DMS79 treated with DMSO at 0.1 percent for 48 hours (cell line): ENCODE measurements around the gene NACC2.
A peak's percentile ranks its signal among the peaks of the same experiment; 100 is the strongest.

ENCODE experiments used
- DNase-seq: peaks from one replicate; lab custom pipeline; 2025; lab: John Stamatoyannopoulos, UW

The NACC2 gene

DNA sequence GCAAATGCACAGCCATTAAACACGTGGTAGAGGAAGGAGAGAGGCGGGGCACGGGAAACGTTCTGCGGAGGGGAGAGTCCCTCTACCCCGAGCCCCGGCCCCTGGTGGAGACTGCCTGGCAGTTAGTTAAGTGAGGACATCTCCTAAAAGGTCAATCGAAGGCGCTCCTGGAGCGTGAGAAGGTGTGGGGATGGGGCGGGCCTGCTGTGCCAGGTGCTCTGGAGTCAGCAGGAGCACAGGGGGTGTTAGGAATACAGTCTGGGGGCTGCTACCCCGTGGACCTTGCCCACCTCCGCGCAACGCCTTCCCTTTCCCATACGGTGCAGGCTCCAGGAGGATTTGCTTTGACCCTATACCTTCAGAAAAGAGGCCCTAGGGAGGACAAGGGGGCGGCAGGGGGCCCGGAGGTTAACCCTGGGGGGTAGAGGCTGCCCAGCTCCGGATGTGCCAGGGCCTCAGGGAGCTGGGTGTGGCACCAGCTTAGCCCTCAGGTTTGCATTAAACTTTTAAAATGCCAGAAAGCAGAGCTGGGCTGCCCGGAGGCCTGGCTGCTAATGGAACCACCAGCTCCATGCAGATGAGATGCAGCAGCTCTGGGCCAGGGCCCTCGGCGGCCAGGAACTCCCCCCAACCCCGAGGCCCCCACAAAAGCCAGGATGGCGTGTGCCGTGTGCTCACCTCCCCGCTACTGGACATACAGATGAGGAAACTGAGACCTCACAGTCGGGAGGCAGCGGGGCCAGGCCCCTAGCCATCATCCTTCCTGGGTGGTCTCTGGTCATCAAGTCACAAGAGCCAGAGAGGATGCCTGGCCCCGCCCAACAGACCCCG is 39.2 kb downstream of the NACC2 start:
- DNase-seq, result no peak

DNA sequence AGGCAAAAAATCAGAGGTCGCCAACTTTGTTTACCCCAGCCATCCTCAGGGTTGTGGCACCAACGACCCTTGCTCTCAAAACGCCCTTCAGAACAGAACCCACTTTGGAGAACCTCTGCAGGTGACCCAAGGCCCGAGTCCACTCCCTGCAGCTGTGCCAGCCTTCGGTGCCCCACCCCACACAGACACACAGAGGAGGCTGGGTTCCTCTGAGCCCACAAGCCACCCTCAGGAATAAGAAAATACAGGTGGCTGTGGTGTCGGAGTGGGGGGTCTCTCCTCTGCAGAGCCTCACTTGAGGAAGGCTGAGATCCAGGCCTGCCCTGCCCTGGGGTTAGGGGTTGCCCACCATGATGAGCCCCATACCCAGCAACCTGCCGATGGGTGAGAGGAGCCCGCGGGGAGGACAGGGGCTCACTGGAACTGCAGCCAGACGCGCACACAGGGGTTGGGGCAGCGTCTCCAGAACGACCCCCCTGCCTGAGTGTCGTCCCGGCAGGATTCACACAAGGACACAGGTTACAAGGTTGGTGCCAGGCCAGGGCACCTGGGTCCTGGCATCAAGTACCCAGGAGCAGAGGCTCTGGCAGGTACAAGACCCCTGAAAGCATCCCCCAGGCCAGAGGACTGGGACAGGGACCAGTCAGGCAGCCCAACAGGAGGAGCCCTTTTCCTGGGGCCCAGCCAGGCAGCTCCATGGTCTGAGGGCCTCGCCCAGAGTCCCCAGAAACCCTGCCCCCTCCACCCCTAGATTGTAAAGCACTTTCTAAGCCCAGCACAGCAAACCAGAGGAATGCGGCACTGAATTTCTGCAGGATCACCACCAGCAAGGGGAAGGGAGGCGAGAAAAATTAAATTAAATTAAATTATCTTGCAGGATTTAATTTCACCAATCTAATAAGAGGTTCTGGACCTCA is 40.0 kb downstream of the NACC2 start:
- DNase-seq, result no peak

DNA sequence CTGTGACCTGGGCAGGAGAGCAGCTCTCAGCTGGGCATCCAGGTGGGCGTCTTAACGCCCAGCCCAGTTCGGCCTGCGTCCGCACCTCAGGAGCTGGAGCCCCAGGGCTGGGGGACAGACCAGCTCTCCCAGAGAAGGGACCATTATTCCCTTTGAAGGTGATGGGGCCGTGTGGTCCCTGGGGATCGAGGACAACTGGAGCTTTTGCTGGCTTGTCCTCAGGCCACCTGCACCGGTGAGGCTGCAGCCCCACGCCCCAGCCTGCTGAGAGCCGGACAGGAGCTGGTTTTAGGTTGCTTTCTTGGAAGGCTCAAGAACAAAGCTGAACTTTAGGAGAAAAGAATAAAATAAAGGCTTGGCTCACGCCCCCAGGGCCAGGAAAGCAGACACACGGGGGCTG is 40.9 kb downstream of the NACC2 start:
- DNase-seq, result no peak

DNA sequence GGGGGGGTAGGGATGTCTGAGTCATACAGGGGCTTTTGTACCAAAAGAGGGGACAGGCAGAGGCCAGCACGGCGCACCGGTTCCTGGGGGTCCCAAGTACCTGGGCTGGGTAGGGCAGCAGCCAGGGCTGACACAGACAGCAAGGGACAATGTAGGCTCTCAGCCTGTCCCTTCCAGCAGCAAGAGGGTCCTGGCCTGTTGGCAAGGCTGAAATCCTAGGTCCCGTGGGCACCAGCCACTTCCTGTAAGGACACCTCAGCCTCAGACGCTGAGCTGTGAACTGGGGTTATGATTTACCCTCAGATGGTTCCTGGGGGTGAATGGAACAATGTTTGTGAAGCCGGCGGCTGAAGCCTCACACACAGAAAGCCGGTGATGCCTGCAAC is 41.3 kb downstream of the NACC2 start:
- DNase-seq, result no peak

DNA sequence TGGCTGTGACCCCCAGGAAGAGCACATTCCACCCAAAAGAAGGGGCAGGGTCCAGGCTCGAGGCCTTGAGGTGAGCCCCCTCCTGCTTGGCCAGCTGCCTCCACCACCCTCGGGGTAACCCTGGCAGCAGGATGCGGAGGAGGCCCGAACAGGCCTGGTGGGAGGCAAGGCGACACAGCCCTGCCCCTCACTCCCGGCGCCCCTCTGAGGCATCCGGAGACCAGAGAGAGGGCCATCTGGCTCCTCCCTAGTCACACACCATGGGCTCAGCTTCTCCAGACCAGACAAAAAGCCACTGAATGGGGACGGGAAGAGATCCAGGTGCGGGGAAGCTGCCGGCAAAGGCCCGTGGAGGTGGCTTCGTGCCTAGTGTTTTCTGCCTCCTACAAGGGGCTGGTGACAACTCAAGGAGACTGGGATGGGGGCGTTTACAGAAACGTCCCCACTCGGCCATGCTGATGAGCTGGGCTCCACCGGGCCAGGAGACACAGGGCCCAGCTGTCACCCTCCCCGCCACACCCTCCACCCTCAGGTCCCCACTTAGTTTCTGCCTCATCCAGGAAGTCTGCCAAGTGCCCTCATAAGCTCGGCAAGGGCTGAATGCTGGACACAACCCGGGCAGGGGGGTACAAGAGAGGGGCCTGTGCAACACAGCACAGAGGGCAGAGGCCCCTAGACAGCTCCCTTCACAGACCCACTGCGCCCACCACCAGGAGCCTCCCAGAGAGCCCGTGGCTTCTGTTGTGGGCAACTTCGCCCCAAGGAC is 41.9 kb downstream of the NACC2 start:
- DNase-seq, result no peak

DNA sequence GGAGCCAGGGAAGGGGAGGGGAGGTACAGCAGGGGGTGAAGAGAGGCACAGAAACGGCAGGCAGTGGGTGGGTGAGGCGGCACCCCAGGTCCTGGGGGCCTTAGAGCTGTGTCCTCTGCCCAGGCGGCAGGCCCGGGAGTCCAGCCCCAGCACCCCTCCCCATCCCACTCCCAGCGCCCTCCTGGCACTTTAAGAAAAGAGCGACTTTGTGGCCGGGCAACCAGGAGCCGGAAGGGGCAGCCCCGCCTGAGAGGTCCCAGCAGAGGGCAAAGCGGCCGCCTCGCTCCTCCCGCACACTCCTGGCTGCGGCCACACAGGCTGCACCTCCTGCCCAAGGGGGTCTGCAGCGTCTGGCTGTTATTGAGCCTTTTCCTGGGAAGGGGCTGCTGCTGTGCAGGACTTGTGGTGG is 42.6 kb downstream of the NACC2 start:
- DNase-seq, result peak; percentile 7

DNA sequence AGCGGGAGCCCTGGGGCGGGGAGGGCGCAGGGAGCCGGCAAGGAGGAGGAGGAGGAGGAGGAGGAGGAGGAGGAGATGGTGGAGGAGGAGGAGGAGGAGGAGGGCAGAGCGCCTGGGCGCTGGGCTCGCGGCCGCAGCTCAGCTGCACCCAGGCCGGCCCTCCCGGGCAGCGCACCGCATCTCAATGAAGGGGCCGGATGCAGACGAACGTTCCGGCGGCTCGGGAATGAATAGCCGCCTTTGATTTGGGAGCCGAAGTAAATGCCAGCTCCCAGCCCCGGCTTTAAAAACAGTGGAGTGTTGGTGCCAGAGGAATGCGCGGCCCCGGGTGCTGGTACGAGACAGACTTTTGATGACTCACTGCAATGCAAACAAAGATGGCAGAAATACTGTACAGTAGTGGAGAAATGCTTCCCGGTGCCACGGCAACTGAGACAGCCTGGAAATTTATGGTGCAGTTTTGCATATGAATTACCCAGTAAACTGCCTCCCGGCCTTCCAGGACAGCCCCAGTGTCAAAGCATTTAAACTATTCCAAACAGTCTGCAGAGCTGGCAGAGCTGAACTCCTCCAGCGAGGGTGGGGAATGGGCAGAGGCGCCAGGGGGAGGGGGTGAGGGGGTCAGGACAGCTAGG is 43.1 kb downstream of the NACC2 start:
- DNase-seq, result peak; percentile 90

DNA sequence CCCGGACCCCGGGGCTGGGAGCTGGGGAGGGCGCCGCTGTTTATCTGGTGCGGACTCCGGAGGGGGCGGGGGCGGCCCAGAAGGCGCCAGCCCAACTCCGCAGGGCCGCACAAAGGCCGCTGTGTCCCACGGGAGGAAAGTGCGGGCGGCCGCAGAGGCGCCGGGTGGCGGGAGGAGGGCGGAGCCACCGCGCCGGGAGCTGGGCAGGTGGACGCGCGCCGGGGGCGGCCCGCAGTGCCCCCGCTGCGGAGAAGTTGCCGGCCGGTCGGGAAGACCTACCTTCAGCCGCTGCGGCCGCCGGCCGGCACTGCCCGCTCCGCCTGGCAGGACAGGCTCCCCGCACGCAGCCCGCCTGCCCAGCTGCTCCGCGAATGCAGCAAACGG is 43.6 kb downstream of the NACC2 start:
- DNase-seq, result no peak

DNA sequence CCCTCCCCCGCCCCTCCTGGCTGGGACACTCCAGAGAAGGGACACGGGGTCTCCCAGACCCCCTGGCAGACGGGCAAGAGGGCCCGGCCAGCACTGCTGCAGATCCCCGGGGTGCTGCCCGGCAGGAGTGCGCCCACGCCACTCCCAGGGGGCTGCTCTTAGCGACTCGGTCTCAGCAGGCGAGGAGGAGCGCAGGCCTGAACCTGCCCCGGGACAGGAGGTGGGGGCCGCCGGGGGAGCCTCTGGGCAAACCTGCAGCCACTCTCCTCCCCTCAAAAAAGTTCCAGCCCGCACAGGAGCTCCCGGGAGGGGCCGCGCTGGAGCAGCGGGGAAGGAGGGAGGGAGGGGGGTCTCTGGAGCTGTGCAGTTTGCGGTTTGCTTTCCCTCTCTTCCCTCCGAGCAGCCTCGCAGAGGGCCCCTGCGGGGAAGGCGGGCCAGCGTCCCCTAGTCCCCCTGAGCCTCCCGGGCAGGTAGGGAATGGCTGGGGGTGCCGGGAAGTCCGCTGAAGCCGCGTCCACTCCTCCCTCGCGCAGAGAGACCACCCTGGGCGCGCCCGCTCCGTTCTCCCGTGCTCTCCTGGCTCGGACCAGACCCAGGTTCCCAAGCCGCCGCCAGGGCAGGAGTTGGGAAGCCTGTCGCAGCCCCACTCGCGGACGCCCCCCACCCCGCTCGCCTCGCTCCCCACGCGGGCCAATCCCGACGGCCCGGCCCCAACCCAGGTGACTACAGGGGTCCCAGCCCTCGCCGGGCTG is 44.2 kb downstream of the NACC2 start:
- DNase-seq, result peak; percentile 10

DNA sequence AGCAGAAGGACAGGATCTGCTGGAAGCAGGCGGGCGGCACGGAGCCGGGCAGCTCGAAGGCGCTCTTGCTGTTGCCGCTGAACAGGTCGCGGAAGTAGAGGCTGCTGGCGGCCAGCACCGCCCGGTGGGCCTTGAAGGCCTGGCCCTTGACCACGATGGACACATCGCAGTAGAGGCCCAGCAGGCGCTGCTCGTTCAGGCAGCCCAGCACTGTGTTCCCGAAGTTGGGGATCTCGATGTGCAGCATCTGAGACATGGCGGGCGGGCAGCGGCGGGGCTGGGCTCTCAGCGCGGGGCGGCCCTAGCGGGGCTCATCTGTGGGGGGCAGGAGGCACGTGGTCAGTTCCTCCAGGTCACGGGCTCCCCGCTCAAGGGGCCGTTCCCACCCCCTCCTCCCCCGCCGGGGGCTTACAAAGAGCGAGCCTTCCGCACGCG is 44.8 kb downstream of the NACC2 start:
- DNase-seq, result no peak

DNA sequence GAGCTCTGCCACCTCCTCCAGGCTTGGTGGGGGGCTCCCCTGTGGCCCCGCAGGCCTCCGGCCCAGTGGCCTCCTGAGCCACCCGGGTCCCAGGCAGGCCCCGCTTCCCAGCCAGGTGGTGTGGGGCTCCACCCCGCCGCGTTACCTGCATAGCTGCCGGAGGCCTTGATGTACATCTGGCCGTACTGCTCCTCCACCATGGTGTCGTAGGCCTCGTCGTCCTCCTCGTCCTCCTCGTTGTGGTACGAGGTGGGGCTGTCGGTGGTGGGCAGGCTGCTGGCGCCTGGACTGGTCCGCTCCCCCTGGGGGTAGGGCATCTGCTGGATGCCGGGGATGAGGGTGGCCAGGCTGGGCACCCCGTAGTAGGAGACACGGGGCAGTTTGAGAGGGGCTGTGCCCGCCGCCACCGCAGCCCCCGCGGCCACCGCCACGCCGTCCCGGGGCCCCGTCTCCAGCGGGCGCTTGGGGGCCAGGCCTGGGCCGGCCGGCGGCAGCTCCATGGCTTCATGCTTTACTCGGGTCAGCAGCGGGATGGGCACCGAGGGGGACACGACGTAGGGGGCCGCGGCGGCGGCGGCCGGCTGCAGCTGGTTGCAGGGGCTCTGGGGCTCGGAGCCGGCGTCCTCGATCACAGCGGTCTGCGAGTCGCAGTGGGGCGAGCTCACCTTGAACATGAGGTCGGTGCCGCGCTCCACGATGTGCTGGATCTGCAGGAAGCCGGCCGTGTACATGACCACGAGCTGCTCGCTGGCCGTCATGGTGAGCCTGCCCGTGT is 45.4 kb downstream of the NACC2 start:
- DNase-seq, result no peak

DNA sequence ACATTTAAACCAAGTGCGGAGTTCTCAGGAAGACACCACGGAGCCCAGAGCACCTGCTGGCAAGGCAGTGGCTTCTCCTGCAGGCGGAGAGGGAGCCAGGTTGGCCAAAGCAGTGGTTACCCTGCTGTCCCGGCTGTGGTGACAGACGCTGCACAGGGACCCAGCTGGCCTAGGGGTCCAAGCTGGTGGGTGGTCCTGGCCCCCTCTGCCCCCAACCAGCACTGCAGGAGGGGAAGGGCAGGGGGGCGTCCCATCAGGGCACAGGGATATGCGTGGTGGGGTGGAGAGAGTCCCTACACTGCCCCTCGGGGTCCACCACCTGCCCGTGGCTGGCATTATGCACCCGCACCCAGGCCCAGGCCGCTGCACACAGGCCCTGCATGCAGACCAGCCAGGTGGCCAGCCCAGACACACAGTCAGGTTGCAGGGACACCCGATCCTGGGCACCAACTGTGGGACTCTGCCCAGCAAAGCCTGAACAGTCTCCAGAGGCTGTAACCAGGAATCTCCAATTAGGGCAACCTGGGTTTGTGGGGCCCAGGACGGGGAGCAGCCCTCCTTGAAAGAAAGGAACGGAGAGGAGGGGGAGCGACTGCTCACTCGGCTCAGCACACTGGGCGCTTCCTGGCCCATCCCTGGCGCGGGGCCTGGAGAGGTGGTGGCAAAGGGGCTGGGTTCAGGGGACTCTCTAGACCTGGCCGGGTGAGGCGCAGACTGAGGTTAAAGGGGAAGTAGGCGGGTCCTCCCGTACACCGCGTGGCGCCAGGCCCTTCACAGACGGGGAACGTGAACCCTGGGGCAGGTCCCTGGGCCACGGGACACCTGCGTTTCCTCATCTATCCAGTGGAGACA is 46.3 kb downstream of the NACC2 start:
- no peak for DNase-seq

DNA sequence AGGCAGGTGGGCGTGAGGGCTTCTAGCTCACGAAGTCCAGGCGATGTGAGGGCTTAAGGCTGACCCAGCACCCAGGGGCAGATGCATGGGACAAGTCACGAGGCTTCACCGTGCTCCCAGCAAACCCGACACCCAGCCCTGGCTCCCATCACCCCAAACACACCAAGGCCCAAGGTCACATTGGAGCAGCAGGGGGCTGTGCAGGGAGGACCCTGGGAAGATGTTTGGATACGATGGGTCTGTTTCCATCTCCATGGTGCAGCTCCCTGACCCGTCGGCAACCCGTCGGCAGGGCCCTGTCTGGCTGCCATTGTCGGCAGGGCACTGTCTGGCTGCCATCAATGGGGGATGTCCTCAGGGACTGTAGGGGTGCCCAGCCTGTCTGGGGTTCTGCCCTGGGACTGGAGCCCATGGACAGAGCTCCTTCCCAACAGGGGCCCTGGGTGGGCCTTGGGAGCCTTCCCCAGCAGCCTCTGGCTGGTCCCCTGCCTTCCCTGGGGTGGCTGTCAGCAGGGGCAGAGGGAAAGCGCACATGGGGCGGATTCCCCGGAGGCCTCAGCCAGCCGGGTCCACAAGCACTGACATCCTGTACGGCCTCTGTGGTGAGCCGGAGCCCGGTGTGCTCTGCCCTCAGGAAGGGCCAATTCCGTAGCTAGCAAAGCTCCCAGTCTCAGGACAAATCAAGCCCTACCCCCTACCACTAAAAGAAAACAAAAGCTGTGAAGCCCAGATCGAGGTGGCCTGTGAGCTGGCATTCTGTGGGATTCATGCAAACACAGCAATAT is 47.1 kb downstream of the NACC2 start:
- DNase-seq, result no peak

DNA sequence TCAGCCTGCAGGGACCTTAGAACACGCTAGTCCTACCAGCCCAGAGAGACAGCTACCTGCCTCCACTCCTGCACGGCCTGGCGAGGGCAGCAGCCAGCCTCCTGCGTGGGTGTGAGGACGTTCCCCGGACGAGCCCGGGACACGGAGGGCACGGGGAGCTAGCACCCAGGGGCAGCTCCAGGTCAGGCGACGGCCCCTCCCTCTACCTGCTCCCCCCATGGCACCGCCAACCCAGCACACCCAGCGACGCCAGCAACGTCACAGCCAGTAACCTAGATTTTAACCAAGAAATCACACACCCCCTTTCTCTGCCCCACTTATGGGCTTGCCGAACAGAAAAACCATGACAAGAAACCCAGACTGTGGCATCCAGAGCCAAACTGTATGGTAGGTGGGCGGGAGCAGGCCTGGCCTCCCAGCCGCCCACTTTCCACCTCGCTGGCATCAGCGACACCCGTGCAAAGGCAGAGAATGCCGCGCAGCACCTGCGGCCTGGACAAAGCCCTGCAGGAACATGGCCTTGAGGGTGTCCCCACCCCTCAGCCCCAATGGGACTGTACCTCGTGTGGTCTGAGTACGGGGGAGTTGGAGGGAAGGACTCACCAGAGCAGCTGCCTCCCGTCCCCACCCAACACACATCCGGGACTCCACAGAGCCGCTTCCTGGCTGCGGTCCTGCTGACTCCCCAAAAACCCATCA is 47.9 kb downstream of the NACC2 start:
- no peak for DNase-seq

DNA sequence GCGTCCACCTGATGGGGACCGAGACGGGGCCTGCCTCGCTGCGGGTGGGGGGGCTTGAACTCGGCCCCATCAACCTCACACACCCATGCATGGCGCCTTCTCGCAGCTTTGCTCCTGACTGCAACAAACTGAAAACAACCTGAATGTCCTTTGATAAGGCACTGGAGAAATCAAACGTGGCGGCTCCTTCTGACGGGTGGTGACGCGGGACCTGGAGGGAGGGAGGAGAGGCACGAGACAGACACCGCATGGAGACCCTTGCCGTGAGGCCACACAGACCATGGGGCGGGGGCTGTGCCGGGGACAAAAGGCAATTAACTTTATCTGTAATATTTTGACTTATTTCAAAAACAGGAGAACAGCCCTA is 48.6 kb downstream of the NACC2 start:
- DNase-seq, result no peak

DNA sequence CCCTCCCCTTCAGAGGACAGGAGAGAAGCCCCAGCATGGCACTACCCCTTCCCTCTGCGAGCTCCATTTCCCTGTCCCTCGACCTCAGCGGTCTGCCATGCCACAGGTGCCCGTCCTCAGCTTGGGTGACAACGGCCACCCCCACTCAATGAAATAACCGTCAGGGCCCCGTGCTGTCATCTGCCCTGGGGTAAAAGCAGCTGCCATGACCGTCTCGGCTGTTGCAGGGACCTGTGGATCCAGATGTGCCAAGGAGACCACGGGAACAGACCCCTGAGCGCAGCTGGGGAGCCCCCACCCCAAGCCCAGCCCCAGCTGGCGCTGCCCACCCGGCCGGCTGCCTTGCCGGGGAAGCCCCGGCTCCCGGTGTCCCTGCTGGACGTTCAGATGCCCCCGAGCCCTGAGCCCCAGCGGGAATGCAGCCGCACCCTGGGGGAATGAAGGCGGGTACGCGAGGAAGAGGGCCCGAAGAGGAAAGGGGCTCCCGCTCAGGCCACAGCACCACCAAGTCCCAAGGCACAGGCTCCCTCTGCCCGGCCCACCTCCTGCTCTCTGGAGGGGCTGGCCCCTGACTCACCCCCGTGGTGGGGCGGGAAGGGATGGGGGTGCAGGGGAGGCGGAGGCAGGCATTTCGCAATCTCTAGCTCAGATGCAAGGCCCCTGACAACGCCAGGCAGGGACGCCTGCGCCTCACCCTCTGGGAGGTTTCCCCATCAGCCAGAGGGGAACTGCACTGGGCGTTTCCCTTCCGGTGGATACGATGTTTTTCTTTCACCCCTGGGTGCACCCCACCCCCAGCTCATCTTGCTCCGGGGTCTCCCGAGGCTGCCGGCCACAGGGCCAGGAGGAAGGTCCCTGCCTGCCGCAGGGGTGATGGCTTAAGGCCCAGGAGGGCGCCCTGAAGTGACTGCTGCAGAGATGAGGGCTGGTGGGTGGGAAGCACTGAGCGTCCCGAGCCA is 49.2 kb downstream of the NACC2 start:
- DNase-seq, result no peak
